Measurements from ENCODE around the gene GKN2. TPM values are rescaled to one million over a fixed set of nuclear protein-coding genes. Genes with fewer than 3 reads are reported as not detected.
"Not testable (repeated sequence)": the region's sequence is repeated elsewhere in the genome, so short reads cannot be mapped to it uniquely, and the experiment has no call there.

The GKN2 gene
- total RNA-seq, 2 donors from 2014 or later, result not detected

DNA sequence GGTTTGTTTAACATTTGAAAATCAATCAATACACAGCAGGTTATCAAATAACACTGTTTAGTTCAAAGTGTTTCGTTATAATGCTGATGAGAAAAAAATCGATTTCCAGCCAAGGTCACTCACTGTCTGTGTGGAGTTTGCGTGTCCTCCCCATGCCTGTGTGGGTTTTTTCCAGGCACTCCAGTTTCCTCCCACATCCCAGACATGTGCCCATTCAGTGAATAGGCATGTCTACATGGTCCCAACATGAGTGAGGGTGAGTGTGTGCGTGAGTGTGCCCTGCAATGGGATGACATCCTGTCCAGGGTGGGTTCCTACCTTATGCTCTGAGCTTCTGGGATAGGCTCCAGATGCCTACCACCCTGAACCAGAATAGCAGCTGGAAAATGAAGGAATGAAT, 8.7 kb upstream of the GKN2 start:
- no peaks in the 10 kb centered on the region for H3K36me3 ChIP-seq
- H3K27ac ChIP-seq, result no peak overlapping the region
- no peaks in the 10 kb centered on the region for H3K4me1 ChIP-seq
- TF ChIP-seq, protein P1, sequence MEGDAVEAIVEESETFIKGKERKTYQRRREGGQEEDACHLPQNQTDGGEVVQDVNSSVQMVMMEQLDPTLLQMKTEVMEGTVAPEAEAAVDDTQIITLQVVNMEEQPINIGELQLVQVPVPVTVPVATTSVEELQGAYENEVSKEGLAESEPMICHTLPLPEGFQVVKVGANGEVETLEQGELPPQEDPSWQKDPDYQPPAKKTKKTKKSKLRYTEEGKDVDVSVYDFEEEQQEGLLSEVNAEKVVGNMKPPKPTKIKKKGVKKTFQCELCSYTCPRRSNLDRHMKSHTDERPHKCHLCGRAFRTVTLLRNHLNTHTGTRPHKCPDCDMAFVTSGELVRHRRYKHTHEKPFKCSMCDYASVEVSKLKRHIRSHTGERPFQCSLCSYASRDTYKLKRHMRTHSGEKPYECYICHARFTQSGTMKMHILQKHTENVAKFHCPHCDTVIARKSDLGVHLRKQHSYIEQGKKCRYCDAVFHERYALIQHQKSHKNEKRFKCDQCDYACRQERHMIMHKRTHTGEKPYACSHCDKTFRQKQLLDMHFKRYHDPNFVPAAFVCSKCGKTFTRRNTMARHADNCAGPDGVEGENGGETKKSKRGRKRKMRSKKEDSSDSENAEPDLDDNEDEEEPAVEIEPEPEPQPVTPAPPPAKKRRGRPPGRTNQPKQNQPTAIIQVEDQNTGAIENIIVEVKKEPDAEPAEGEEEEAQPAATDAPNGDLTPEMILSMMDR (IDR thresholded peaks at IDR 0.05), result no peak
- no peak overlapping the region for H3K4me3 ChIP-seq
- H3K27me3 ChIP-seq, result no peaks in the 10 kb centered on the region
- H3K9me3 ChIP-seq, result no peaks in the 10 kb centered on the region
- DNase-seq (ENCODE audit: low spot score), result no peak

DNA sequence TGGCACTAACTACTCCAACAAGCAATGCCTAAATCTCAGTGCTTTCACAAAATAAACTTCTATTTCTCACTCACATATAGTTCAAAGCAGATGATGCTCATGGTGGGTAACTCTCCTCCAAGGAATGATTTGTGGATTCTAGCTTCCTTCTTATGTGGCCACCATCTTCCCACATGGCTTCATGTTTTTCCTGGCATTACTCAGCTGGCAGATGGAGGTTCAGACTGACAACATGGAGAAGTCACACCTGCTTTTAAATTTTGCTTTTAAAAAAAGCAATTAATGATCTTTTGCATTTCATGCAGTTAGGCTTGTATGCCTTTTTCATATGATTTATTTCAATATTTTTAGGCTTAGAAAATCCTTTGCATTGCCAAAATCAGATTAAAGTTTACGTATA, 6.3 kb upstream of the GKN2 start:
- Histone ChIP-seq H3K9me3 (no peaks in the 10 kb centered on the region), H3K27ac (no peak overlapping the region), H3K27me3 (no peaks in the 10 kb centered on the region), H3K4me1 (no peaks in the 10 kb centered on the region), H3K36me3 (no peaks in the 10 kb centered on the region), H3K4me3 (no peak overlapping the region)
- TF ChIP-seq, protein P1 (IDR thresholded peaks at IDR 0.05), result no peak
- no peak for DNase-seq (ENCODE audit: low spot score)

DNA sequence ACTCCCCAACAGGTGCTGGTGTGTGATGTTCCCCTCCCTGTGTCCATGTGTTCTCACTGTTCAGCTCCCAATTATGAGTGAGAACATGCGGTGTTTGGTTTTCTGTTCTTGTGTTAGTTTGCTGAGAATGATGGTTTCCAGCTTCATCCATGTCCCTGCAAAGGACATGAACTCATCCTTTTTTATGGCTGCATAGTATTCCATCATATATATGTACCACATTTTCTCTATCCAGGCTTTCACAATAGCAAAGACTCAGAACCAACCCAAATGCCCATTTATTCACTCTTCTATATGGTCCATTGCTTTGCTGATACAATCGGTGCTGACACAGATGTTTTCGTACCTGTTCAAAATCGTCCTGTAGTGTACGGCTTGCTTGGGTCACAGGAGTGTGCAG, 2.7 kb upstream of the GKN2 start:
- not testable (repeated sequence) for H3K36me3 ChIP-seq; H3K4me1 ChIP-seq; H3K27me3 ChIP-seq; H3K27ac ChIP-seq; H3K4me3 ChIP-seq; H3K9me3 ChIP-seq; DNase-seq (ENCODE audit: low spot score)

DNA sequence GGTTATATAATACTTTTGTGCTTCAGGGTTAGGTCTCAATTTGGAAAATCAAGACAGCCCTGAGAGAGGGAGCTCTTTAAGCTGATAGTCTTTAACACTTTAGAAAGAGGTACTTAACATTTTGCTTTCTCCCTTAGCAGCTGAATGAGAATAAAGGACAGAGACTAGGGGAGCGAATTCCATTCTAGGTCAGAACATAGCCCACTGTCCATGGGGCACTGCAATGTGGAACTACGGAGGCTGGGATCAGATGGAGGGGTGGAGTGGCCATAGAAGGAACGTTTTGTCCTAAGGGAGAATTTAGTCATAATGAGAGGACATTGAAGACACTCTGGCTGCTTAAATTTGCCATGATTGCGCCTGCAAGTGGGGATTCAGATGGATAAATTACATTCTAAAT, 794 bp downstream of the GKN2 start:
- no peak for DNase-seq (ENCODE audit: low spot score)
- Histone ChIP-seq H3K27me3 (no peaks in the 10 kb centered on the region), H3K4me1 (no peaks in the 10 kb centered on the region), H3K27ac (no peak overlapping the region), H3K9me3 (no peaks in the 10 kb centered on the region), H3K36me3 (no peaks in the 10 kb centered on the region), H3K4me3 (no peak overlapping the region)
- TF ChIP-seq, protein P1 (IDR thresholded peaks at IDR 0.05), result no peak

DNA sequence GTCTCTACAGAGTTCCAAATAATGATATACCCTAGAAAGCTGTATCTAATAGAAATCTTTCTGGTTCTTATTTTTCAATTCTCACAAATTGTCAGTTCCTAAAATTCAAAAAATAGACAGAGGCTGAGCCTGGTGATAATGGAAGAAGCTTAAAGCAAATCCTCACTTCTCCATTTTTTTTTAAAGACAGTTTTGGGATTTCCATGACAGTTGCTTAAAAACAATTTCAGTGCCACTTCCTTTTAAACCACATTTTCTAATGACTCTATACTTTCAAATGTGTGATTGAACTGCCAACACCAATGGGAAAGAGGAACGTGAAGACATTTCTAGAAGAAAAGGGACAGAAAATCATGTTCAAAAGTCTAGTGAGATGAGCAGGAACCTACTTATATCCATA, 4.0 kb downstream of the GKN2 start:
- no peak for DNase-seq (ENCODE audit: low spot score)
- Histone ChIP-seq H3K4me1 (no peaks in the 10 kb centered on the region), H3K36me3 (no peaks in the 10 kb centered on the region), H3K27me3 (no peaks in the 10 kb centered on the region), H3K4me3 (no peak overlapping the region), H3K27ac (no peak overlapping the region), H3K9me3 (no peaks in the 10 kb centered on the region)
- TF ChIP-seq, protein P1 (IDR thresholded peaks at IDR 0.05), result no peak

DNA sequence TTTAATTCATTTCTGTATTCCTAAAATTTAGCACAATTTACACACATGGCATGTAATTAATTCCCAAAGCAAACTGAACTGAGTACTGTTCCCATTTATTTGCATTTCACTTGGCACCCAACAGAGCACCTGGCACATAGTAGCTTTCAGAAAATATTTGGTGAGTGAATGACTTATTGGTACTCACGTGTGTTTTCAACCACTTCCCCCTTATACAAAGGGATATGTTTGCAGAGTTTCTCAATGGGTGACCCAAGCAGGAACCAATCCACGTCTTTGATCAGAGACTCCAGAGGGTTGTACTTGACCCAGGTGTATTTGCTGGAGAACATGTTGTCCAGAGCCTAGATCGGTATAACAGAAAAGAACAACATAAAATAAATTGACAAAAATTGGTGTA, 6.6 kb downstream of the GKN2 start:
- Histone ChIP-seq H3K36me3 (no peaks in the 10 kb centered on the region), H3K27me3 (no peaks in the 10 kb centered on the region), H3K27ac (no peak overlapping the region), H3K9me3 (no peaks in the 10 kb centered on the region), H3K4me1 (no peaks in the 10 kb centered on the region), H3K4me3 (no peak overlapping the region)
- no peak for DNase-seq (ENCODE audit: low spot score)
- TF ChIP-seq, protein P1 (IDR thresholded peaks at IDR 0.05), result no peak
